Astrocyte (in vitro differentiated cells and primary cell): ENCODE results near the gene TAOK2.

Experiments
- EZH2 ChIP-seq: IDR thresholded peaks from 2 replicates; pipeline ENCODE4 v1.6.1; 2012; ENCODE audit warnings: mild to moderate bottlenecking, low read length, inconsistent platforms; ENCODE audit not compliant: insufficient read depth
- TF ChIP-seq, protein P1 (sequence below): IDR thresholded peaks from 2 replicates; pipeline ENCODE4 v1.5.1; 2011; ENCODE audit warnings: low read depth, mild to moderate bottlenecking, inconsistent platforms, low read length, moderate library complexity; ENCODE audit not compliant: insufficient read depth

DNA sequence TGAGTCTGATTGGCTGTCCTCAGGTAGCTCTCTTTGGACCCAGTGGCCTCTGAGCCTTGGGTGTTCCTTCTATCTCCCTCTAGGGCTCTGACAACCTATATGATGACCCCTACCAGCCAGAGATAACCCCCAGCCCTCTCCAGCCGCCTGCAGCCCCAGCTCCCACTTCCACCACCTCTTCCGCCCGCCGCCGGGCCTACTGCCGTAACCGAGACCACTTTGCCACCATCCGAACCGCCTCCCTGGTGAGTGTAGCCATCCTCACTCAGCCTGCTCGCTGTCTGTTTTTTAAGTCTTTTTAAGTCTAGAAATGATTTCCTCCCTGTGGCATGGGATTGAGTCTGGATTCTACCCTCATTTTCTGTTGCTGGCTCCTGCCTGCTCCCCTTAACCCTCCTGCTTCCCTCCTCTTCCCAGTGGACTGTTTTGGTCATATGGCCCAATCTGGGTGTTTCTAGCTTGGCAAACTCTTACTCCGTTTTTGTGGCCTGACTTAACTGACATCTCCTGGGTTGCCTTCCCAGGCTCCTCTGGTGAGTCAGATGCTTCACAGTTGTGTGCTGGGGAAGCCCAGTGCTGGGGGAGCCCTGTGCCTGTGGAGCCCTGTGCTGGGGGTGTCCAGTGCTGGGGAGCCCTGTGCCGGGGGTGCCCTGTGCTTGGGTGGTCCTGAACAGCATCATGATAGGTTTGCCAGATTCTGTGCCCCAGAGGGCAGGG lies 9.9 kb downstream of the TAOK2 start:
- TF ChIP-seq, protein P1, sequence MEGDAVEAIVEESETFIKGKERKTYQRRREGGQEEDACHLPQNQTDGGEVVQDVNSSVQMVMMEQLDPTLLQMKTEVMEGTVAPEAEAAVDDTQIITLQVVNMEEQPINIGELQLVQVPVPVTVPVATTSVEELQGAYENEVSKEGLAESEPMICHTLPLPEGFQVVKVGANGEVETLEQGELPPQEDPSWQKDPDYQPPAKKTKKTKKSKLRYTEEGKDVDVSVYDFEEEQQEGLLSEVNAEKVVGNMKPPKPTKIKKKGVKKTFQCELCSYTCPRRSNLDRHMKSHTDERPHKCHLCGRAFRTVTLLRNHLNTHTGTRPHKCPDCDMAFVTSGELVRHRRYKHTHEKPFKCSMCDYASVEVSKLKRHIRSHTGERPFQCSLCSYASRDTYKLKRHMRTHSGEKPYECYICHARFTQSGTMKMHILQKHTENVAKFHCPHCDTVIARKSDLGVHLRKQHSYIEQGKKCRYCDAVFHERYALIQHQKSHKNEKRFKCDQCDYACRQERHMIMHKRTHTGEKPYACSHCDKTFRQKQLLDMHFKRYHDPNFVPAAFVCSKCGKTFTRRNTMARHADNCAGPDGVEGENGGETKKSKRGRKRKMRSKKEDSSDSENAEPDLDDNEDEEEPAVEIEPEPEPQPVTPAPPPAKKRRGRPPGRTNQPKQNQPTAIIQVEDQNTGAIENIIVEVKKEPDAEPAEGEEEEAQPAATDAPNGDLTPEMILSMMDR, result no peak
- TF ChIP-seq EZH2, result no peak
